ENCODE data around the gene IL10RB.

DNA sequence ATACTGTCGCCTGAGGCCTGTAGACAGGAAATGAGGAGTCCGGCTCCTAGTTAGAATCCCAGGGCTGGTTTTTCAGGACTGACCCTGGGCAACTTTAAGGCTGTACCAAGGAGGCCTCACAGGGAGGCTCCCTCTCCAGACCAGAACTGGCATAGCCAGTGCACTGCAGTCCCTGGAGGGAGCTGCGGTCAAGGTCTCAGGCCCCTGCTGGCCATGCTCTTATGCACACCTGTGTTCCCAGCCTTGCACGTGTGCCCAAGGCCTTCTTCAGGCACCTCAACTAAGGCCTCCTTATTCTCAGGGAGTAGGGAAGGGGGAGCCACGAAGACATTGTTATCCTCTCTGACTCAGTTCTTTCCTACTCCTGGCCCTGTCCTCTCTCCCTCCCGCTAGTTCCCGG, 36.6 kb downstream of the IL10RB start:
- TF ChIP-seq, protein P1, sequence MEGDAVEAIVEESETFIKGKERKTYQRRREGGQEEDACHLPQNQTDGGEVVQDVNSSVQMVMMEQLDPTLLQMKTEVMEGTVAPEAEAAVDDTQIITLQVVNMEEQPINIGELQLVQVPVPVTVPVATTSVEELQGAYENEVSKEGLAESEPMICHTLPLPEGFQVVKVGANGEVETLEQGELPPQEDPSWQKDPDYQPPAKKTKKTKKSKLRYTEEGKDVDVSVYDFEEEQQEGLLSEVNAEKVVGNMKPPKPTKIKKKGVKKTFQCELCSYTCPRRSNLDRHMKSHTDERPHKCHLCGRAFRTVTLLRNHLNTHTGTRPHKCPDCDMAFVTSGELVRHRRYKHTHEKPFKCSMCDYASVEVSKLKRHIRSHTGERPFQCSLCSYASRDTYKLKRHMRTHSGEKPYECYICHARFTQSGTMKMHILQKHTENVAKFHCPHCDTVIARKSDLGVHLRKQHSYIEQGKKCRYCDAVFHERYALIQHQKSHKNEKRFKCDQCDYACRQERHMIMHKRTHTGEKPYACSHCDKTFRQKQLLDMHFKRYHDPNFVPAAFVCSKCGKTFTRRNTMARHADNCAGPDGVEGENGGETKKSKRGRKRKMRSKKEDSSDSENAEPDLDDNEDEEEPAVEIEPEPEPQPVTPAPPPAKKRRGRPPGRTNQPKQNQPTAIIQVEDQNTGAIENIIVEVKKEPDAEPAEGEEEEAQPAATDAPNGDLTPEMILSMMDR (conservative IDR thresholded peaks at IDR 0.05 in 1 of 2, IDR thresholded peaks at IDR 0.05 in 1 of 2; ENCODE audit: extremely low read depth in 1 of 2, insufficient read depth in 1 of 2, low read depth in 1 of 2, low read length in 2 of 2), result no peak
- no peak for TF ChIP-seq EZH2 (IDR thresholded peaks at IDR 0.05; ENCODE audit: borderline replicate concordance, low read length)

Data from mammary epithelial cell (primary cell).